Measurements from ENCODE around the gene ERMAP. TPM values are rescaled to one million over a fixed set of nuclear protein-coding genes. Genes with fewer than 3 reads are reported as not detected.
A peak's percentile ranks its signal among the peaks of the same experiment; 100 is the strongest.

The ERMAP gene
- total RNA-seq, 1 donor from 2014 or later, result 18.2 TPM

DNA sequence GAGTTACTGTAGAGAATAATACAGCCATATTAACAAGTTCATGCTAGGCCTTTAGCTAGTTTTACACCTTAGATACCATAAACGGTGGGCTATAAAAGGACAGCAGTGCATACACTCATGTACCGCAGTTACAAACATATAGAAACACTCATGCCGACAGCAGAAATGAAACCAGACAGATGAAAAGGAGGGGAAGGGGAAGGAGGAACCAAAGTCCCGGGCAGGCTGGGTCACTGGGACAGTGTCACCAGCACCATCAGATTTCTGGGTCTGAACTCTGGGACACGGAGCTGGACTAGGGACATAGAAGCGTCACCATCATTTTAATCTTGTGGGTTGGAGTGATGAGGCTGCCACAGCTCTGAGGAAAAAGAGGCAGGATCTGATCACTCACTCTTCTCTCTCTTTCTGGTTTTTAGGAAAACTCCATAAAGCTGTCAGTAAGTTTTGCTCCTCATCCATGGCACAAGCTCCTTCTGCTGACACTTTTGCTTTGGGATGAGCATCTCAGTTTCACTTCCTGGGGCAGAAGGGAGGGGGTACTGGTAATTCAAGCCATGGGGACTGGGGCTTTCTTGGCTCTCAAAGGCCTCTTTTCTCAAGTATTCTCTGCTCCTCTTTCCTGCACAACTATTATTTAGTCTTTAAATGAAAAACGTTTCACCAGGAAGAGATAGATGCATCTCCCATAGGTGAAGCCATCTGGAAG, 21.7 kb downstream of the ERMAP start:
- intact Hi-C loops (cut with DNase I), result no loop called here
- Histone ChIP-seq H3K9me3 (no peaks in the 10 kb centered on the region), H3K4me1 (no peaks in the 10 kb centered on the region), H3K27ac (peak overlapping the region; percentile 39), H3K36me3 (no peaks in the 10 kb centered on the region), H3K4me3 (no peak overlapping the region), H3K27me3 (no peaks in the 10 kb centered on the region)
- ATAC-seq (peak; percentile 84), DNase-seq (no peak)
- TF ChIP-seq, protein P1, sequence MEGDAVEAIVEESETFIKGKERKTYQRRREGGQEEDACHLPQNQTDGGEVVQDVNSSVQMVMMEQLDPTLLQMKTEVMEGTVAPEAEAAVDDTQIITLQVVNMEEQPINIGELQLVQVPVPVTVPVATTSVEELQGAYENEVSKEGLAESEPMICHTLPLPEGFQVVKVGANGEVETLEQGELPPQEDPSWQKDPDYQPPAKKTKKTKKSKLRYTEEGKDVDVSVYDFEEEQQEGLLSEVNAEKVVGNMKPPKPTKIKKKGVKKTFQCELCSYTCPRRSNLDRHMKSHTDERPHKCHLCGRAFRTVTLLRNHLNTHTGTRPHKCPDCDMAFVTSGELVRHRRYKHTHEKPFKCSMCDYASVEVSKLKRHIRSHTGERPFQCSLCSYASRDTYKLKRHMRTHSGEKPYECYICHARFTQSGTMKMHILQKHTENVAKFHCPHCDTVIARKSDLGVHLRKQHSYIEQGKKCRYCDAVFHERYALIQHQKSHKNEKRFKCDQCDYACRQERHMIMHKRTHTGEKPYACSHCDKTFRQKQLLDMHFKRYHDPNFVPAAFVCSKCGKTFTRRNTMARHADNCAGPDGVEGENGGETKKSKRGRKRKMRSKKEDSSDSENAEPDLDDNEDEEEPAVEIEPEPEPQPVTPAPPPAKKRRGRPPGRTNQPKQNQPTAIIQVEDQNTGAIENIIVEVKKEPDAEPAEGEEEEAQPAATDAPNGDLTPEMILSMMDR (IDR thresholded peaks at IDR 0.05), result no peak

DNA sequence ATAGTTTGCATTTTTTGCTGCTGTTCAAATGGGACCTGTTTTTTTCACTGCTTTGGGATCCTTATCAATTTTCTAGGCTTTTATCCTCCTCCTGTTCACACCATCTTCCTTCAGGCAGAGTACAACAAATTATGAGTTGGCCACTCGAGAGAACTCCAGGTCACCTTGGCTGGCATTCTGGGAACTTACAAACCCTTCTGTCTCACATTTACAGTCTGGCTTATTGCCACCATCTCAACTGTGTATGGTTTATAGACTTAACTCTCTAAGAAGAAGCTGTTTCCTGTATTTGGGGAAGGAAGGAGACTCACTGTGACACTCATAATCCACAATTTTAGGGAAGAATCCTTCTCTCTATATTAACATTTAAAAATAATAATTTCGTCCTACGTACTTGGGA, 24.1 kb downstream of the ERMAP start:
- intact Hi-C loops (cut with DNase I), result no loop called here
- Histone ChIP-seq H3K27ac (no peak overlapping the region), H3K36me3 (no peaks in the 10 kb centered on the region), H3K4me3 (no peak overlapping the region), H3K9me3 (no peaks in the 10 kb centered on the region), H3K27me3 (no peaks in the 10 kb centered on the region), H3K4me1 (peaks cover 6% of the 10 kb centered on the region)
- ATAC-seq (no peak), DNase-seq (no peak)
- TF ChIP-seq, protein P1 (IDR thresholded peaks at IDR 0.05), result no peak

GRCh38 chr1:42841440-42842147, 24.7 kb downstream of the ERMAP start:
- intact Hi-C loops (cut with DNase I), result no loop called here
- H3K9me3 ChIP-seq, result no peaks in the 10 kb centered on the region
- peaks cover 7% of the 10 kb centered on the region for H3K4me1 ChIP-seq
- no peak for DNase-seq
- no peak for ATAC-seq
- TF ChIP-seq, protein P1 (IDR thresholded peaks at IDR 0.05), result no peak
- no peak overlapping the region for H3K27ac ChIP-seq
- H3K27me3 ChIP-seq, result no peaks in the 10 kb centered on the region
- no peaks in the 10 kb centered on the region for H3K36me3 ChIP-seq
- no peak overlapping the region for H3K4me3 ChIP-seq

GRCh38 chr1:42844592-42845140, 27.7 kb downstream of the ERMAP start:
- intact Hi-C loops (cut with DNase I), result no loop called here
- no peaks in the 10 kb centered on the region for H3K9me3 ChIP-seq
- no peaks in the 10 kb centered on the region for H3K27me3 ChIP-seq
- ATAC-seq (no peak), DNase-seq (no peak)
- TF ChIP-seq, protein P1 (IDR thresholded peaks at IDR 0.05), result no peak
- H3K36me3 ChIP-seq, result no peaks in the 10 kb centered on the region
- no peak overlapping the region for H3K27ac ChIP-seq
- H3K4me3 ChIP-seq, result no peak overlapping the region
- peaks cover 16% of the 10 kb centered on the region for H3K4me1 ChIP-seq

DNA sequence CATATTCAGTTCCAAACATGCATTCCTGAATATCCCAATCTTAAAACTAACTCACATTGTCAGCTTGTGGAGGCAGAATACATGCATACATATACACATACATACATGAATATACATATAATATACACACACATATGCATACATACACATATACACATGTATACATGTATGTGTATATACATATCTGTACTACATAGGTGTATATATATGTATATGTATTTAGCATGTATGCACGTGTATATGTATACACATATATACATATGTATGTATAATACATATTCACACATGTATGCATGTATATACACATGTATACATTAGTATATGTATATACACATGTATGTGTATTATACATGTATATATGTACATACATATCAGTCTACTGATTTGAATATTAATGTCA, 28.3 kb downstream of the ERMAP start:
- Histone ChIP-seq H3K4me3 (no peak overlapping the region), H3K27ac (no peak overlapping the region), H3K9me3 (no peaks in the 10 kb centered on the region), H3K36me3 (no peaks in the 10 kb centered on the region), H3K4me1 (peaks cover 16% of the 10 kb centered on the region), H3K27me3 (no peaks in the 10 kb centered on the region)
- DNase-seq (no peak), ATAC-seq (no peak)
- intact Hi-C loops (cut with DNase I), result no loop called here
- TF ChIP-seq, protein P1 (IDR thresholded peaks at IDR 0.05), result no peak

Data from upper lobe of right lung (tissue), 1 donor.